Fibroblast of skin of left biceps (primary cell): Measurements from ENCODE around the gene NR3C2.

Source experiments
- DNase-seq, 2 experiments: peaks; one replicate each; pipeline ENCODE4 v3.0.0-alpha.2; 2013; ENCODE audit warnings: low read depth in 2 of 2

The NR3C2 gene

GRCh38 chr4:148263802-148264201 lies 178.4 kb downstream of the NR3C2 start:
- no peak for DNase-seq

GRCh38 chr4:148263127-148263526 lies 179.1 kb downstream of the NR3C2 start:
- no peak for DNase-seq

GRCh38 chr4:148261848-148262247 lies 180.4 kb downstream of the NR3C2 start:
- DNase-seq: no peak

- no peak for DNase-seq
Observed at GRCh38 chr4:148259841-148260240, 182.4 kb downstream of the NR3C2 start.

- no peak for DNase-seq
Observed at GRCh38 chr4:148258535-148258934, 183.7 kb downstream of the NR3C2 start.

- no peak for DNase-seq
Observed at GRCh38 chr4:148255344-148255720, 186.9 kb downstream of the NR3C2 start.

- no peak for DNase-seq
Observed at GRCh38 chr4:148254621-148255343, 187.4 kb downstream of the NR3C2 start.

- DNase-seq: no peak
Observed at GRCh38 chr4:148253768-148254167, 188.4 kb downstream of the NR3C2 start.

GRCh38 chr4:148248824-148249223 lies 193.4 kb downstream of the NR3C2 start:
- DNase-seq: no peak

GRCh38 chr4:148245015-148245414 lies 197.2 kb downstream of the NR3C2 start:
- no peak for DNase-seq

GRCh38 chr4:148243837-148244236 lies 198.4 kb downstream of the NR3C2 start:
- no peak for DNase-seq

GRCh38 chr4:148240241-148240640 lies 202.0 kb downstream of the NR3C2 start:
- DNase-seq: no peak

GRCh38 chr4:148239494-148239985 lies 202.7 kb downstream of the NR3C2 start:
- no peak for DNase-seq

GRCh38 chr4:148238811-148239493 lies 203.3 kb downstream of the NR3C2 start:
- DNase-seq: no peak

- no peak for DNase-seq
Observed at GRCh38 chr4:148238086-148238485, 204.1 kb downstream of the NR3C2 start.

GRCh38 chr4:148235809-148236208 lies 206.4 kb downstream of the NR3C2 start:
- no peak for DNase-seq

GRCh38 chr4:148229798-148230197 lies 212.4 kb downstream of the NR3C2 start:
- no peak for DNase-seq

GRCh38 chr4:148229028-148229427 lies 213.2 kb downstream of the NR3C2 start:
- no peak for DNase-seq

- DNase-seq: no peak
Observed at GRCh38 chr4:148227147-148227546, 215.1 kb downstream of the NR3C2 start.

GRCh38 chr4:148226341-148226740 lies 215.9 kb downstream of the NR3C2 start:
- DNase-seq: no peak

GRCh38 chr4:148225639-148226038 lies 216.6 kb downstream of the NR3C2 start:
- DNase-seq: no peak

GRCh38 chr4:148224476-148224875 lies 217.7 kb downstream of the NR3C2 start:
- no peak for DNase-seq

GRCh38 chr4:148222991-148223660 lies 219.1 kb downstream of the NR3C2 start:
- no peak for DNase-seq
